Measurements from ENCODE around the gene PCARE. TPM values are rescaled to one million over a fixed set of nuclear protein-coding genes. Genes with fewer than 3 reads are reported as not detected.

The PCARE gene
- total and polyA plus RNA-seq, 2 of the 8 experiments (the other 6 are each of a cell fraction or from before 2014, with no cell fraction given): not detected

- Histone ChIP-seq H3K36me3 (ENCODE audit: control insufficient read depth in 2 of 4, insufficient read depth in 4 of 4, low read length in 3 of 4) (no peaks in the 10 kb centered on the region; a peak in 1 of 8 replicates), H2BK5ac (ENCODE audit: low read depth, low read length) (no peak overlapping the region), H3K9me3 (ENCODE audit: insufficient read depth in 2 of 2, low read depth in 1 of 2, low read length in 1 of 2) (no peaks in the 10 kb centered on the region), H3K27ac (ENCODE audit: low read depth, low read length) (no peak overlapping the region), H3K79me2 (ENCODE audit: control insufficient read depth in 1 of 2, insufficient read depth in 2 of 2, low read length in 2 of 2) (no peaks in the 10 kb centered on the region), H4K91ac (replicated peaks; ENCODE audit: insufficient read length, low read length) (no peak overlapping the region), H3K14ac (ENCODE audit: insufficient read length) (no peak overlapping the region), H3K9ac (replicated peaks in 1 of 4; ENCODE audit: extremely low read depth in 1 of 4, low read depth in 3 of 4, low read length in 3 of 4) (no peak overlapping the region), H2AFZ (ENCODE audit: low read length) (no peak overlapping the region), H3K18ac (ENCODE audit: extremely low read depth, low read length) (no peak overlapping the region), H4K5ac (ENCODE audit: insufficient read length, low read depth, low read length) (no peak overlapping the region), H3K4ac (replicated peaks; ENCODE audit: insufficient read length, low read depth, low read length) (no peak overlapping the region), H2AK5ac (ENCODE audit: low read depth, low read length) (no peak overlapping the region), H3K56ac (replicated peaks; ENCODE audit: insufficient read length, low read depth, low read length) (no peak overlapping the region), H3K27me3 (replicated peaks in 1 of 4; ENCODE audit: control insufficient read depth in 3 of 4, extremely low read depth in 1 of 4, insufficient read depth in 3 of 4, low read length in 3 of 4) (peaks cover 34 to 44% (median 41%) of the 10 kb centered on the region in 4 experiments), H3K23me2 (ENCODE audit: low read depth, low read length) (peaks cover 6% of the 10 kb centered on the region; the same call in 1 of the 2 replicates), H3K23ac (ENCODE audit: insufficient read length) (no peak overlapping the region), H2BK15ac (ENCODE audit: low read length) (no peak overlapping the region), H3K4me2 (ENCODE audit: insufficient read depth in 1 of 2, low read depth in 2 of 2, low read length in 2 of 2) (no peak overlapping the region), H4K8ac (ENCODE audit: extremely low read depth, insufficient read depth, low read length) (no peak overlapping the region), H4K20me1 (replicated peaks in 1 of 2; ENCODE audit: control insufficient read depth in 1 of 2, insufficient read depth in 2 of 2, low read length in 2 of 2) (peaks cover 0 to 2% of the 10 kb centered on the region in 2 experiments), H3K4me3 (ENCODE audit: extremely low read depth in 1 of 4, insufficient read depth in 2 of 4, low read depth in 3 of 4, low read length in 4 of 4) (no peak overlapping the region), H2BK20ac (ENCODE audit: low read length) (no peak overlapping the region), H3K79me1 (ENCODE audit: low read depth, low read length) (no peaks in the 10 kb centered on the region), H2BK12ac (ENCODE audit: low read depth, low read length) (no peak overlapping the region), H3K4me1 (replicated peaks in 1 of 4; ENCODE audit: control insufficient read depth in 3 of 4, insufficient read depth in 4 of 4, low read length in 3 of 4) (peaks cover 0 to 5% (median 0%) of the 10 kb centered on the region in 4 experiments; a peak in 1 of 7 replicates), H2BK120ac (replicated peaks; ENCODE audit: low read depth, low read length) (no peak overlapping the region)
- DNase-seq (ENCODE audit: low read depth in 1 of 2, low spot score in 2 of 2) (no peak), FAIRE-seq (no peak)
- POLR2A ChIA-PET (ENCODE audit: partially characterized antibody): no interaction called here
- CTCF ChIA-PET (ENCODE audit: partially characterized antibody): interaction anchor here (0.8 kb wide), 1 partner anchor 15 kb away, joined by 3 read pairs; no protein-coding TSS in a partner anchor
- 96% methylated on average over 2 of the region's 2 CpGs; no CpG with 5 or more reads in 1 of the 2 experiments for WGBS, 2 experiments (ENCODE audit: extremely low coverage in 1 of 2, insufficient coverage in 1 of 2, insufficient read length in 1 of 2, insufficient replicate concordance in 2 of 2, low coverage in 1 of 2, low lambda C conversion rate in 2 of 2, missing lambda C conversion rate in 1 of 2)
- TF ChIP-seq ATF3 (IDR thresholded peaks at IDR 0.05; ENCODE audit: insufficient read depth, low read depth, low read length) (no peak), PHF8 (conservative IDR thresholded peaks at IDR 0.05; ENCODE audit: low read depth, low read length) (no peak), HDAC6 (IDR thresholded peaks at IDR 0.05; ENCODE audit: low read depth, low read length) (no peak), JUN (IDR thresholded peaks at IDR 0.05; ENCODE audit: low read depth, low read length) (no peak), CHD2 (IDR thresholded peaks at IDR 0.05; ENCODE audit: low read length) (no peak)
Measured at GRCh38 chr2:29117636-29118303, 43.4 kb upstream of the PCARE start.

All from H1 (cell line).